A549 treated with RU486 at 1 μM for 4 hours (cell line): ENCODE results near the gene WIPI1. TPM values are rescaled to one million over a fixed set of nuclear protein-coding genes. Genes with fewer than 3 reads are reported as not detected.

Experiments used
- total RNA-seq: library from RNA; stranded (reverse); fragments of 200-300 nt; extraction: Qiagen RNA extraction; gene quantifications from 5 replicates; pipeline ENCODE4 v1.2.3, GENCODE V29; 2022; ENCODE audit warnings: low read depth

WIPI1 gene
- 6.0 to 10.5 TPM (median 8.8 TPM) in 5 replicates for total RNA-seq

GRCh38 chr17:68457168-68457538, at the start of gene WIPI1:
Gene WIPI1 (minus strand): TSS chr17:68457496. CDS start chr17:68457421, 75 bp downstream.

Other genes starting within 250 kb of the WIPI1 start
- gene AMZ2, start 209.5 kb downstream of the WIPI1 start, total RNA-seq = 102 to 119 TPM (median 112 TPM) in 5 replicates
- 0.30 to 0.54 TPM (median 0.36 TPM) in 5 replicates for gene SLC16A6, start 166.4 kb downstream of the WIPI1 start, total RNA-seq
- gene ARSG, start 166.0 kb downstream of the WIPI1 start, total RNA-seq = 1.1 to 2.1 TPM (median 1.4 TPM) in 5 replicates
- 155 to 189 TPM (median 170 TPM) in 5 replicates for gene PRKAR1A, start 54.9 kb upstream of the WIPI1 start, total RNA-seq
- gene FAM20A, start 143.9 kb upstream of the WIPI1 start, total RNA-seq = 0.08 TPM in 1 of 5 replicates, not detected in the others